ENCODE results near the gene ERAP2.

Gene ERAP2

GRCh38 chr5:96863114-96863513 lies 13.2 kb upstream of the ERAP2 start:
- no peak for DNase-seq

GRCh38 chr5:96863949-96864584 lies 12.2 kb upstream of the ERAP2 start:
- no peak for DNase-seq

GRCh38 chr5:96864922-96865530 lies 11.3 kb upstream of the ERAP2 start:
- no peak for DNase-seq

- no peak for DNase-seq
Observed at GRCh38 chr5:96868603-96869371, 7.5 kb upstream of the ERAP2 start.

DNA sequence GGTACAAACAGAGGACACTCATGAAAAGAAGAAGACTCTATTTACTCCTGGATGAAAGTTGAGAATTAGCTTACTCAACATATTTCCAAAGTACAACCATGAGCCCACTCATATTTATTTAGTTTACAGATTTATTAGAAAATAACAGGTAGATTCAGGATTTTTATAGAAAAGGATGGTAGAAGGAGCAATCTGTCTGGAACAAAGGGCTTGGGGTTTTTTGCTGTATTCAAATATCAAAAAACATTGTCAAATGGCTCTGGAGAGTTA lies 7.0 kb upstream of the ERAP2 start:
- DNase-seq, result no peak

DNA sequence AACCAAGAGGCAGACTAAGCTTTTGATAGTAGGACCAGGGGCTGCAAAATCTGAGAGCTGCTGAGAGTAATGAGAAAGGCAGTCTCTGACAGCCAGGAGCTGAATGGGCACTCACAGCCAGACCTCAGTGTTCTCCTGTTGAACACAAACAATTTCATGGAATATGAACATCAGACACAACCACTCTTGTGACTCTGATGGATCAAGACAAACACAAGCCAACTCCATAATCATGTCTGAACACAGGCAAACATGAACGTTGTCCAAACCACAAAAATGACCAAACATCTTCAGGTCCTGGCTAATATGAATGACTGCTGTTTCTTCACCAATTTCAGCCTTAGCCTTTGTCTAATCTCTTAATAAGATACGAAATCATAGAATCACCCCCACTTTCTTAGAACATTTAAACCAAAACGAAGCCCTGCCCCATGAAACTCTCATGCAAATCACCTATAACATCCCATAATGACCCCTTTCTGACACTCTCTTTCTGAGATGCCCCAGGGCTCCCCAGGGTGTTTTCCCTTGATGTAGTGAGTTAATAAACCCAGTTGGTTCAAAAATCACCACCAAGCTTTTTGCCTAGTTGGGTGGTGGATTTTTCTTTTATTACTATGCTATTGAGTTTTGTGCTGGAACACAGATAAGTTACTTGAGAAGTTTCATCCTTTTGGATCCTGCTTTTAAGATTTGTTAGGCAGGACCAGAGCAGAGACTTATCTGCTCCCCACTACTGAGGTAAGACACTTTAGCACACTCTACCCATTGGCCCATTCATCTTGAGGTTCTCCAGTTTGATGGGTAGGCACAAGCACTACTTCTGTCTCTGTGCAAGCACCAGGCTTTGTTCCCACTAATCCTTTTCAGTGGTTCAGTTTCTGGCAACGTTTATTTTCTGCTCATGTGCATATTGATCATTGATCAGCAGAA lies 5.9 kb upstream of the ERAP2 start:
- DNase-seq, result peak in 1 of 2 experiments; percentile 45

DNA sequence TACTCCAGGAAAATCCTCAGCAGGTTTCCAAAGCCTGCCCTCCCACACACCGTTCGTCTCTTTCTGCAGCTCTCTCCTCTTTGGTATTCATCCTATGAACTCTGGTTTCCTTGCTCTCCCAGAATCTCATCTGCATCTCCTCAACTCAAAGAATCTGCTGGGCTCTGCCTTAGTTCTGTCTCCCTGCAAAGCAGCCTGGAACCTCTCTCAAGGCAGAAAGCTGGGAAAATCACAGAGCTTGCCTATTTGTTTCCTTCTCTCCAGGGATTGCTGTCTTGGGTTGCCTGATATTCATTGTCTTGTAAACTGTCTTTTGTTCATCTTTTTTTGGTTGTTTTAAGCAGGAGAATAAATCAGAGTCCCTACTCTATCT lies 5.3 kb upstream of the ERAP2 start:
- DNase-seq, result no peak

- no peak for DNase-seq
Observed at GRCh38 chr5:96871686-96872085, 4.6 kb upstream of the ERAP2 start.

DNA sequence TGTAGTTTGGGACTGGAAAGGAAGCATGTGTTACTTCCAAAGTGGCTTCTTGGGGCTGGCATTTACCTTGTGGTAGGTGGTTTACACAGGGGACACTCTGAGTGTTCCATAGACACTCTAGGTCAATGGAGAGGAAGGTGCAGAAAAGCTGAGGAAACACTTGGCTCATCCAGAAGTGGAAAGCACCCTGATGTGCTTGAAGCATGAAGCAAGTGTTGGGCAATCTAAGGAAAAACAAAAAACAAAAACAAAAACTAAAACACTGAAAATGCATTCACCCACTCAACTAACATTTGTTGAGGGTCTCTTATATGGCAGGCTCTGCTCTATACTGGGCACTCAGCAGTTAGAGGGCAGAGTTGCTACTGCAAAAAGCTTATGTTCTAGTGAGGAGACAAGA lies 2.9 kb upstream of the ERAP2 start:
- DNase-seq, result no peak

DNA sequence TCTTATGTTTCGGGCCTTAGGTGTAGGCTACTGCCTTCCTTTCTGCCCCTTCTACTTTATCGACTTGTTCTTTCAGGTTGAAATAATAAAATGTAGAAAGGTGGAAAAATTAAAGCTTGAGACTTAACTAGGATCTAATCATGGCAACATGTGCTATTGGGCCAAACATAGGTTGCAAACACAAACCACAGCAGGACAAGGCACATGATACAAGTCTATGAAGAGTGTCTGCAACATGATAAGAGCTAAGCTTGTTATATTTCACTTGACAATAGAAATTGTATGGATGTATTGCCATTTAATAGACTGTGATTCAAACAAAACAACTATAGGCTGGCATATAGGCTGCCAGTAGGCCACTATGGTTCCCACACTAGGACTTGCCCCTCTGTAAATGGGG lies 1.7 kb upstream of the ERAP2 start:
- DNase-seq, result no peak

GRCh38 chr5:96875791-96876291 lies 459 bp upstream of the ERAP2 start:
- peak; percentile 29 to 34 for DNase-seq

DNA sequence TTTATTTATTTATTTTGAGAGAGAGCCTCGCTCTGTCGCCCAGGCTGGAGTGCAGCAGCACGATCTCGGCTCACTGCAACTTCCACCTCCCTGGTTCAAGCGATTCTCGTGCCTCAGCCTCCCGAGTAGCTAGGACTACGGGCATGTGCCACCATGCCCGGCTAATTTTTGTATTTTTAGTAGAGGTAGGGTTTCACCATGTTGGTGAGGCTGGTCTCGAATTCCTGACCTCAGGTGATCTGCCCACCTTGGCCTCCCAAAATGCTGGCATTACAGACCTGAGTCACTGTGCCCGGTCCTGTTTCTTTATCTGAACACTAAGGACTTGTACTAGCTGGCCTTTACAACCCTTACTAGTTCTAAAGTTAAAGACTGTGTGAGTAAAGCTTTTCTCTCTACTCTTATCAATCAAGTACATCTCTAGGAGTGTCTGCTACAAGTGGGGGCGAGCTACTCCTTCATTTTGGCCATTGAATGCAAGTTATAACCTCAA lies 723 bp downstream of the ERAP2 start:
- DNase-seq, result peak; percentile 20 to 34

- no peak for DNase-seq
Observed at GRCh38 chr5:96879665-96880064, 3.4 kb downstream of the ERAP2 start.

GRCh38 chr5:96880444-96881164 lies 4.3 kb downstream of the ERAP2 start:
- DNase-seq, result no peak

GRCh38 chr5:96881511-96882115 lies 5.3 kb downstream of the ERAP2 start:
- DNase-seq, result no peak

- DNase-seq, result no peak
Observed at GRCh38 chr5:96883871-96884270, 7.6 kb downstream of the ERAP2 start.

DNA sequence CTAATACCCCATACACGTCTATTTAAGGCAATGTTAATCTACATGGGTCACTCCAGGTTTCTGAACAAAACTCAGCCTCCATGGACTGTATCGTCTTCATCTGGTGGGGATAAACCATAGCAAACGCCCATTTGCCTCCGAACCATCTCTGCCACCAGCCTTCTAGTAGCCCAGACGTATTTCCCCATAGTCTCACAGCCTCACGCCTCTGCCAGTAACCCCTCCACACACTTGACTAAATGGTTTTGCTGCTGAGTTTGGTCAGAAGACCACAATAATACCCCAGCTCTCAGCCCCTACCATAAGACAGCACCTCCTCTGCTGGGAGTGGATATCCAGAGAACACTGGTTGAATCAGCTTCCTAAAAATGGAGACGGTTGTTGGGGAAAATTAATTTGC lies 8.7 kb downstream of the ERAP2 start:
- no peak for DNase-seq

DNA sequence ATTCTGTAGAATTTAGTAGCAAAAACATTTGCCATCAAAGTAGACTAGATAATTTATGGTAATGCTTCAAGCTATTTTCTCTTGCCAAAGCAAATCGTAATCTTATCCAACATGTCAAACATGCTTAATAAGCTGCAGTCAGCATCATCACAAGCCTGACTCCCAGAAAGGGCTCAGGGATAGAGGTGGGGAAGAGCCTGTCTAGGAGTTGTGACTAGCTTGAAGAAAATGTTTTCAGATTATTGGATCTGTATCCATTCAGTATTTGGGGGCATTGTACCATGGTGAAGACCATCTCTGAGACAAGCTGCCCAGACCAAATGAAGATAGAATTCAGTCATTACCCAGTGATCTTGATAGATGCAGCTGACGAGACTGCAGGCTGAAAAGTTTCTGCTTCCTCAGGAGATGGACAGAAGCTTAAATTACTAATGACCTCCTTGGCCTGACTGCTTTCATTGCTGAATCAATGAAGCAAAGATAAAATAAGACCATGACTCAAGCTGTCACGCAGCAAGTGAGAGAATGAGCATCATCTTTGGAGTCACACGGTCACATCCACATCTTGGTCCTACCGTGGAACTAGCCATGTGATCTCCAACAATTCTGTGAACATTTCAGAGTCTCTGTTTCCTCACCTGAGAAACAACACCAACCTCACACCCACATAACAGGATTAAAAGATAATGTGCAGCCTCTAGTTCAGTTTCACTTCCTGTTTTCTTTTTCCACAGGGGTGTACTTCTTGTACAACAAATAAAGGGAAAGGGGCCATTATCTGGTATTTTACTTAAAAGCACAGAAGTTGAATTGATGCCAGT lies 9.4 kb downstream of the ERAP2 start:
- no peak for DNase-seq

- no peak for DNase-seq
Observed at GRCh38 chr5:96893342-96893741, 17.0 kb downstream of the ERAP2 start.

GRCh38 chr5:96896276-96896675 lies 20.0 kb downstream of the ERAP2 start:
- peak in 1 of 2 experiments; percentile 39 for DNase-seq

- DNase-seq, result no peak
Observed at GRCh38 chr5:96896806-96897205, 20.5 kb downstream of the ERAP2 start.
